Sciatic nerve (tissue), 2 donors: ENCODE data around the gene VPS26C. TPM values are rescaled to one million over a fixed set of nuclear protein-coding genes. Genes with fewer than 3 reads are reported as not detected.
A peak's percentile ranks its signal among the peaks of the same experiment; 100 is the strongest.

Source experiments
- ATAC-seq: fragments of 200-7000 bp; cut with Tn5 transposase; one replicate; pipeline ENCODE4 v1.9.1; 2020; ENCODE audit warnings: mild to moderate bottlenecking, moderate library complexity
- DNase-seq: peaks from one replicate; pipeline ENCODE4 v3.0.0-alpha.2; 2020; ENCODE audit warnings: low spot score
- intact Hi-C: fragments of 100-400 bp; cut with DNase I; formaldehyde crosslinking; loops from one replicate; pipeline ENCODE4 v1.14.2; 2022
- total RNA-seq: library from RNA; stranded (reverse); fragmentation: NEBNext Ultra II Directional; extraction: Animal tissue kit (Norgen Biotek cat#: 25700); gene quantifications from one replicate; pipeline ENCODE4 v1.2.1, GENCODE V29; 2021
- donor health status: DM: no; HTN: no; CAD: no.
- donor health status: DM: no; HTN: no; CAD: no.

The VPS26C gene
- total RNA-seq, 1 donor from 2014 or later = 48.8 TPM

GRCh38 chr21:37214952-37215351 lies 52.2 kb downstream of the VPS26C start:
- ATAC-seq (no peak), DNase-seq (no peak)
- intact Hi-C loops = no loop called here

DNA sequence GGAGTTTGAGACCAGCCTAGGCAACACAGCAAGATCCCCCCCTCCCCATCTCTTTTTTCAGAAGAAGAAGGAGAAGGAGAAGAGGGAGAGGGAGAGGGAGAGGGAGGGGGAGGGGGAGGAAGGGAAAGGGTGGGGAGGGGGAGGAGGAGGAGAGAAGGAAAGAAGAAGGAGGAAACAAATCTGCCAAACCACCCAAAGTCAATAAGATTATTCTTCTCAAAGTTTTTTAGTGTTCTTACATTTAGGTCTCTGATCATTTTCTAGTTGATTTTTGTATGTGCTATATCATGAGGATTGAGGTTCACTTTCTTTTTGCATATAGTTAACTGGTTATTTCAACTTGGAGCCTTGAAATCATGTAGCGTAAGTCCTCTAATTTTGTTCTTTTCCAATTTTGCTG lies 56.3 kb downstream of the VPS26C start:
- no peak for ATAC-seq
- intact Hi-C loops = no loop called here
- no peak for DNase-seq

- ATAC-seq = no peak
- intact Hi-C loops = no loop called here
- DNase-seq = no peak
These were observed 57.0 kb downstream of the VPS26C start for GRCh38 chr21:37210130-37210529.

DNA sequence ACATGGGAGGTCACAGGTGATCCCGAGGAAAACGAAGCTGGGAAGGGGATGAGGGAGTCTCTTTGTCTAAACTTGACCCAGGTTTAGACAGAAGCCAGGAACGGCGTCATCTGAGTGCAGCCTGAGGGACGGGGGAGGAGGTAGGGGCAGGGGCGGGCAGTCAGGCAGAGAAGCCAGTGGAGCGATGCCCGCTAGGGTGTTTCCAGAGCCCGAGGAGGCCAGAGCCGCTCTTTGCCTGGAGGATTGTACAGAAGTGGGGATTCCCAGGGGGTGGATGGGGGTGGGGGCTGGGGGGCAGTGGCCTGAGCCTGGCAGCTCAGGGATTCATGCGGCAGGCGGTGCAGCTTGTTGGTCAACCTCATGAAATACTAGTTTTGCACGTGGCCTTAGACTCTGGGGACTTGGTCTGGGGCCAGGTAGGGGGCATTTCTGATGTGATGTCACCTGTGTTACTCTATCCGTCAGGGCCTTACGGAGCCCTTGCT lies 58.4 kb downstream of the VPS26C start:
- intact Hi-C loops = no loop called here
- DNase-seq = peak; percentile 53
- peak; percentile 11 for ATAC-seq

- ATAC-seq (peak; percentile 82), DNase-seq (peak; percentile 72)
- intact Hi-C loops = no loop called here
These were observed 58.9 kb downstream of the VPS26C start for GRCh38 chr21:37208056-37208721.

GRCh38 chr21:37207441-37208009 lies 59.6 kb downstream of the VPS26C start:
- ATAC-seq (peak; percentile 66), DNase-seq (no peak)
- intact Hi-C loops = no loop called here

DNA sequence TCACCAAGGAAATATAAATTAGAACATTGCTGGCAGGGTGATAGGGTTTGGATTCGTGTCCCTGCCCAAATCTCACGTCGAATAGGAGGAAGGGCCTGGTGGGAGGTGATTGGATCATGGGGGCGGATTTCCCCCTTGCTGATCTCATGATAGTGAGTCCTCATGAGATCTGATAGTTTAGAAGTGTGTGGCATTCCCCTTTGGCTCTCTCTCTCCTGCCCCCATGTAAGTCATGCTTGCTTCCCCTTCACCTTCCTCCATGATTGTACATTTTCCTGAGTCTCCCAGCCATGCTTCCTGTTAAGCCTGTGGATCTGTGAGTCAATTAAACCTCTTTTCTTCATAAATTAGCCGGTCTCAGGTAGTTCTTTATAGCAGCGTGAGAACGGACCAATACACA lies 60.6 kb downstream of the VPS26C start:
- intact Hi-C loops = no loop called here
- DNase-seq = no peak
- no peak for ATAC-seq

- intact Hi-C loops = no loop called here
- ATAC-seq (no peak), DNase-seq (no peak)
These were observed 62.6 kb downstream of the VPS26C start for GRCh38 chr21:37204580-37204979.

DNA sequence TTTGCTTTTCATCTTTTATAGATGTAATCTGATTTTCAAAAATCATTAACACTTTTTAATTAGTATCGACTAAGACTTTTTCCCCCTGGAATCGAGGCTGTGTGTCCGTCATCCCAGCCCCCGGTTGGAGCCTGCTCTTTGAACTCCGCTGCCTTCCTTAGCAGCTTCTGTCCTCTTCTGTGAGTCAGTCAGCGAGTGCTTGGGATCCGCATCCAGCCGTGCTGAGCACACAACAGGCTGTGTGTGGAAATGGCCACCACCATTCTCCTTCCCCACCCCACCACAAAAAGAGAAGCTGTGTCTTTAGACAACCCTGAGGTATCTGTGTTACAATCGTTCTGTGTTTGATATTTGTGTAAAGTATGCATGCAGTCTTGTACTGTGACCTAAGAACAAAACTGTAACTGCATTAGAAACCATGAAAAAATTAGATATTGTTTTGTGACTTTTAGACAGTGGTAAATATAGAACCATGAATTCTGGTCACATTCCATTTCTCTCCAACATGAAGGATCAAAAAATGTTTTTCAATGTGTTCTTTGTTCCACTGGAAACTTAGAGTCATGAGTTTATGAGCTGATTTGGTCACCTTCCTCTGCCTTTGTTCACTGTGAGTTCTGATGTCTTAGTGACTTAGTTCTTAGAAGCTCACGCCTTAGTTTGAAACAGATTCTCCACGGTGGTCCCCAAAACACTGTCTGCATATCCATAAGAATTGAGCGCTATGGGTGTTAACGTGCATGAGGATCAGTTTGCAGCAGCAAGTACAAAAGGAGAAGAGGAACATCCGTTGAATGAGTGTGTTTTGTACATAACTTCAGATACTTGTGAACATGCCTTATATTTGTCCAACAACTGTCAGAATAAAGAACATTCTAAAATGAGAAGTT lies 64.7 kb downstream of the VPS26C start:
- ATAC-seq (no peak), DNase-seq (no peak)

GRCh38 chr21:37200641-37201480 lies 66.3 kb downstream of the VPS26C start:
- DNase-seq (no peak), ATAC-seq (no peak)
- intact Hi-C loops = no loop called here

More for the DNA sequence above, 64.7 kb downstream of the VPS26C start:
- intact Hi-C loops = no loop called here

DNA sequence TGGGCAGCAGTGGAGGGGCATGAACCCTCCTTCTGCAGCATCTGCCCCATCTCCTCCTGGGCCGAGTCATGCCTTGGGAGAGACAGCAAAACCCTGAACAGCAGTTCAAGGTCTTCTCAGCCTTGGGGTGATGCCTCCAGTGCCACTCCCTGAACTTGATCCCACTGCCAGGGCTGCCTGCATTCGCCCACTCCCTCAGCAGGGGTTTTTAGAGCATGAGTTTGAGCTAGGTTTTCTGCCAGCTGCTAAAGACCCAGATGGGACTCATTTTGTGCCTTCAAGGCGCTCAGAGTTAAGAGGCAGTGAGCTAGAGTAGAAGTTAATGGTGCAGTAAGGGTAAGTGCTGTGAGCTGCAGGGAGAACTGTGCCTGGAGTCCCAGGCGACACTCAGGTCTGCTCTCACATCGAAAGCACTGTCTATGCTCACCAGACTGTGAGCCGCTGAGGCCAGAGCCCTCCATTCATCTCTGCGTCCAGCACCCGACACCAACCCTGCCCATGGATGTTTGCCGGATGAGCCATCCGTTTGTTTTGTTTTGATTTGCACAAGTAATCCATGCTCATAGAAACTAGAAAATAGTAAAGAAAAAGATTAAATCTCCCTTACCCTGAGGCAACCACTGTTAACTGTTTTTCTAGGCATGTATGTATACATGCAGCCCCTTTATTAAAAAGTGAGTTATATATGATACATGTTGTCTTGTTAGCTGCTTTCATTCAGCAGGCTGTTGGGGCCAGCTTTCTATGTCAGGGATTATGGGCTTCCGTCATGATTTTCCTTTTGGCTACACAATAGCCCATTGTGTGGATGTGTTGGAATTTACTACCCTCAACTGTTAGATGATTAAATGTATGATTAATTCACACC lies 67.8 kb downstream of the VPS26C start:
- DNase-seq (no peak), ATAC-seq (no peak)
- intact Hi-C loops = no loop called here

DNA sequence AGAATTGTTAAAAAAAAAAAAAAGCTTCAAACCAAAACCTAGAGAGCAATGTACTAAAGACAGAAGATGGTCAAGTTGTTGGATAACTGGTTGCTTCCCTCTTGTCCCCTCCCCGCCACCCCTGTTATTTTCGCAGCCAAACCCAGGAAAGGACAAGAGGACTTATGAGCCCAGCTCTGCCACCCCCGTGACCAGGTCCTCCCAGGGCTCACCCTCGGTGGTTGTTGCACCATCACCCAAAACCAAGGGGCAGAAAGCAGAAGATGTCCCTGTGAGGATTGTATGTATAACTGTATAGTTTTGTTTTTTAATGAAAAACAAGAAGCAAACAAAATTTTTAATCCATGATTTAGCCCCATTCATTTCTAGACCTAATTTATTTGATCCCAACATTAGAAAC lies 69.4 kb downstream of the VPS26C start:
- ATAC-seq (no peak), DNase-seq (no peak)
- intact Hi-C loops = no loop called here

- no peak for ATAC-seq
- no peak for DNase-seq
- intact Hi-C loops = no loop called here
These were observed 70.3 kb downstream of the VPS26C start for GRCh38 chr21:37196847-37197246.

GRCh38 chr21:37195610-37196009 lies 71.5 kb downstream of the VPS26C start:
- no peak for DNase-seq
- peak; percentile 28 for ATAC-seq
- intact Hi-C loops = no loop called here

DNA sequence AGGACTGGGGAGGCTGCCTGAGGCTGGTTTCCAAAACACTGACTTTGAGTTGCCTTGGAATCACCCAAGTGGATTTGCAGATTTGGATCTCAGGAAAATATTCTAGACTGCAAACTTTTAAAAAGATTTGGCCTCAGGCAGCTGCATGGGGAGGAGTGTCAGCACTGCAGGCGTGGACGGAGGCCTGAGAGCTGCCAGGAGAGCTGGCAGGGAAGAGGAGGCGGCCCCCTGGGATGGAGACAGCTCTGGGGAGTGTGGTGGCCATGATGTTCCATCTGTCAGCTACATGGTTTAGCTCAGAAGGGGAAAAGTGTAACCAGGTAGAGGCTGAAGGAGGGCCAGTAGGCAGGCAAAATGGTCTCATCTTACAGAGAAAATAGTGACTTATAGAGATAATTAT lies 72.1 kb downstream of the VPS26C start:
- intact Hi-C loops = no loop called here
- no peak for ATAC-seq

DNA sequence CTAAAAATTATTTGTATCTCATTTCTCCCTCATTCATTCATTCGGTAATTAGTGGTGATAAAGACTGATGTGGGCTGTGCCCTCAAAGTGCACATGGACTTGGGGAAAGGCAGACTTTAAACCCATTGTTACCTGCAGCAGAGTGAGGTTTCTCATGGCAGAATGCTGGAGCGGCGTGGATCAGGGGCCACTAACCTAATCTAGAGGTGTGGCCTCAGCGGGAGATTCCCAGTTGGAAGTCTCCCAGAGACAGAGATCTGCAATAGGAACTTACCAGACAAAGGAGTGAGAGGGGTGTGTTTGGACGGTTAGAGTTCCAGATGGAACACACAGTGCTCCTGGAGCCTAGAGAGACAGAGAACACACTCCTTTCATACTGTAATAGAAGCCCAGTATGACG lies 73.5 kb downstream of the VPS26C start:
- intact Hi-C loops = no loop called here
- ATAC-seq = no peak

More for the DNA sequence above, 72.1 kb downstream of the VPS26C start:
- no peak for DNase-seq

DNA sequence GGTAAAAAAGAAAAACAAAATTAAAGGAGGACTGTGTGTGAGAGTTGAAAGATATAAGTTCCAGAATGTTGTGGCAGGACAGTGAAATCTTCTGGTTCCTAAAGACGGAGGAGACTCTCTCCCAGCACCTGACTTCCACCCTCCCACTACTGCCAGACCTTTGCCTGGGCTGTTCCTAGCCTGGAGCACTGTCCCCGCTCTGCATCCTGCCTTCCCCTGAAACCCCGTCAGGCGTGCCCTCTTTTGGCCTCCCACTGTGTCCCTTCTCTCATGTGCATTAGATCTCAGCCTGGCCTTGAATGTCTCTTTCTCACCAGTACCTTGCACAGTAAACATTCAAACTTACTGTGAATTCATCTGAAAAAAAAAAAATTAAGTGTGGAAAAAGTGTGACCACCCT lies 74.1 kb downstream of the VPS26C start:
- no peak for DNase-seq
- intact Hi-C loops = no loop called here
- no peak for ATAC-seq

More for the DNA sequence above, 73.5 kb downstream of the VPS26C start:
- DNase-seq = no peak

DNA sequence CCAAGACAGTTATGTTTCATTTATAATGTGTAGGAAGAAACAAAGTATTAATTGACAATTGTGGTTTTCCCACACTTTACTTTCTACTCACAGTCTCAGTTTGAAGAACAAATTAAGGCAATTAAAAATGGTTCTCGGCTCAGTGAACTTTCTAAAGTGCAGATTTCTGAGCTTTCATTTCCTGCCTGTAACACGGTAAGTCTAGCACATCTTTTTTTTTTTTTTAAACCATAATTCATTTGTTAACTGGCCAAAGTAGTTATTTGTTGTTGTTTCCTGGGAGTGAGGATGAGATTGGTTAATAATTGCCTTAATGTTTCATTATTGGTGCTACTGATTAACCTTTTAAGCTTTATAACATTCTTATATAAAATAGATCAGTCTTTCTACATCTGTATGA lies 75.1 kb downstream of the VPS26C start:
- intact Hi-C loops = no loop called here
- ATAC-seq (no peak), DNase-seq (no peak)
